SK-N-SH (cell line): ENCODE measurements around the gene RRP8. TPM values are rescaled to one million over a fixed set of nuclear protein-coding genes. Genes with fewer than 3 reads are reported as not detected.

Experiments
- CTCF ChIA-PET: fragments of 300-600, 350-600 bp; formaldehyde crosslinking; extraction: SDS; loops from one replicate; lab custom pipeline; 2021; lab: Yijun Ruan, JAX
- POLR2A ChIA-PET: fragments of 350-600 bp; sonication (Branson Sonifier 250); formaldehyde crosslinking; extraction: SDS; loops from one replicate; lab custom pipeline; 2020; ENCODE audit warnings: antibody characterized with exemption, inconsistent platforms; lab: Yijun Ruan, JAX
- DNase-seq: peaks from one replicate; pipeline ENCODE4 v3.0.0; 2012
- H2AFZ ChIP-seq: fragments of 200-600 bp; sonication (generic); 2 replicates; pipeline ENCODE4 v1.8.1; 2016; ENCODE audit warnings: antibody characterized with exemption, mild to moderate bottlenecking, low read depth
- H3F3A ChIP-seq: fragments of 200-600 bp; sonication (generic); replicated peaks from 2 replicates; pipeline ENCODE3; 2016; ENCODE audit warnings: antibody characterized with exemption, mild to moderate bottlenecking; ENCODE audit not compliant: insufficient read depth
- H3K27ac ChIP-seq, 2 experiments: fragments of 200-500 bp in 1 of 2; fragments of 200-600 bp in 1 of 2; sonication (Bioruptor generic) in 1 of 2; sonication (generic), shearing (Covaris generic) in 1 of 2; 2 replicates each; pipeline versions ENCODE4 v1.5.1 to v1.6.1; 2014 to 2016; ENCODE audit warnings: low read depth in 2 of 2, inconsistent platforms in 1 of 2, low read length in 1 of 2, mild to moderate bottlenecking in 1 of 2, mixed read lengths in 1 of 2
- H3K27me3 ChIP-seq: fragments of 200-600 bp; sonication (generic), shearing (Covaris generic); 2 replicates; pipeline ENCODE4 v1.6.1; 2016; ENCODE audit warnings: mixed run types; ENCODE audit not compliant: insufficient read depth
- H3K36me3 ChIP-seq, 2 experiments: fragments of 200-500 bp in 1 of 2; fragments of 200-600 bp in 1 of 2; sonication (Bioruptor generic) in 1 of 2; sonication (generic) in 1 of 2; replicated peaks in 1 of 2; 2 replicates each; pipeline versions ENCODE3 to v1.5.1; 2014 to 2016; ENCODE audit warnings: low read length in 1 of 2, mild to moderate bottlenecking in 1 of 2; ENCODE audit not compliant: insufficient read depth in 2 of 2, control insufficient read depth in 1 of 2
- H3K4me1 ChIP-seq, 2 experiments: fragments of 200-500 bp in 1 of 2; fragments of 200-600 bp in 1 of 2; sonication (Bioruptor generic) in 1 of 2; sonication (generic), shearing (Covaris generic) in 1 of 2; 2 replicates each; pipeline versions ENCODE4 v1.5.1 to v1.6.1; 2014 to 2016; ENCODE audit warnings: low read depth in 1 of 2, low read length in 1 of 2, mixed run types in 1 of 2; ENCODE audit not compliant: insufficient read depth in 2 of 2, control insufficient read depth in 1 of 2
- H3K4me2 ChIP-seq: fragments of 200-600 bp; sonication (generic), shearing (Covaris generic); 2 replicates; pipeline ENCODE4 v1.6.1; 2017; ENCODE audit warnings: mixed run types
- H3K4me3 ChIP-seq, 2 experiments: fragments of 200-500 bp in 1 of 2; fragments of 200-600 bp in 1 of 2; sonication (Bioruptor generic) in 1 of 2; sonication (generic), shearing (Covaris generic) in 1 of 2; 2 replicates each; pipeline versions ENCODE4 v1.5.1 to v1.8.1; 2014 to 2016; ENCODE audit warnings: low read depth in 2 of 2, inconsistent platforms in 1 of 2, low read length in 1 of 2, mild to moderate bottlenecking in 1 of 2, mixed read lengths in 1 of 2, moderate library complexity in 1 of 2
- H3K79me2 ChIP-seq: fragments of 200-600 bp; sonication (generic); 2 replicates; pipeline ENCODE4 v1.8.1; 2017; ENCODE audit warnings: mild to moderate bottlenecking; ENCODE audit not compliant: insufficient read depth
- H3K9ac ChIP-seq: fragments of 200-600 bp; sonication (generic); 2 replicates; pipeline ENCODE4 v1.6.1; 2017; ENCODE audit warnings: mixed run types
- H3K9me2 ChIP-seq: fragments of 200-600 bp; sonication (generic); 2 replicates; pipeline ENCODE4 v1.6.1; 2017; ENCODE audit warnings: mixed run types
- H3K9me3 ChIP-seq: fragments of 200-600 bp; sonication (generic); 2 replicates; pipeline ENCODE4 v1.6.1; 2017; ENCODE audit warnings: mixed run types, mild to moderate bottlenecking, moderate library complexity
- H4K20me1 ChIP-seq: fragments of 200-600 bp; sonication (generic); 2 replicates; pipeline ENCODE4 v1.6.1; 2017; ENCODE audit warnings: mild to moderate bottlenecking, mixed run types; ENCODE audit not compliant: insufficient read depth
- CHD2 ChIP-seq: fragments of 150-350 bp; IDR thresholded peaks from 2 replicates; pipeline ENCODE4 v1.6.1; 2018; ENCODE audit warnings: low read length; ENCODE audit not compliant: partially characterized antibody
- ELF1 ChIP-seq: IDR thresholded peaks from 2 replicates; pipeline ENCODE4 v1.4.0; 2012
- FOXJ3 ChIP-seq: sonication (generic); formaldehyde crosslinking; IDR thresholded peaks from 2 replicates; pipeline ENCODE4 v1.5.1; 2020; ENCODE audit warnings: mild to moderate bottlenecking, missing genetic modification reagents
- FOXM1 ChIP-seq: IDR thresholded peaks from 2 replicates; pipeline ENCODE4 v1.4.0; 2012; ENCODE audit warnings: low read depth, mild to moderate bottlenecking
- GATA2 ChIP-seq: sonication (generic); formaldehyde crosslinking; IDR thresholded peaks from 2 replicates; pipeline ENCODE4 v1.5.0; 2020; ENCODE audit warnings: mild to moderate bottlenecking, missing genetic modification reagents
- JUND ChIP-seq: IDR thresholded peaks from 2 replicates; pipeline ENCODE4 v1.4.0; 2012
- MXI1 ChIP-seq: IDR thresholded peaks from 2 replicates; pipeline ENCODE4 v1.6.1; 2012; ENCODE audit warnings: mild to moderate bottlenecking, low read depth, low read length, improper control_type of control experiment
- NFIC ChIP-seq: IDR thresholded peaks from 2 replicates; pipeline ENCODE4 v1.4.0; 2012; ENCODE audit warnings: borderline replicate concordance
- POLR2AphosphoS5 ChIP-seq: IDR thresholded peaks from 2 replicates; pipeline ENCODE4 v1.6.1; 2012; ENCODE audit warnings: low read depth, low read length
- RXRA ChIP-seq: IDR thresholded peaks from 2 replicates; pipeline ENCODE4 v1.4.0; 2012; ENCODE audit warnings: low read depth, mild to moderate bottlenecking, borderline replicate concordance
- SIN3A ChIP-seq: IDR thresholded peaks from 2 replicates; pipeline ENCODE4 v1.6.1; 2012; ENCODE audit warnings: low read depth, mild to moderate bottlenecking, low read length, moderate library complexity, borderline replicate concordance
- TAF1 ChIP-seq: IDR thresholded peaks from 2 replicates; pipeline ENCODE4 v1.6.1; 2012; ENCODE audit warnings: low read depth, mild to moderate bottlenecking, low read length, moderate library complexity, borderline replicate concordance
- WGBS: methylation state at CpG from one replicate; pipeline ENCODE4 v1.1.6; 2017; ENCODE audit warnings: low lambda C conversion rate; 5-methylcytosine and 5-hydroxymethylcytosine counted together
- polyA plus RNA-seq, 3 experiments: library from polyadenylated mRNA; depleted of rRNA; stranded (reverse); fragments of >200 nt; gene quantifications; 2 replicates each; pipeline ENCODE4 v1.2.3, GENCODE V29; 2012
- TF ChIP-seq, protein P1 (sequence below): fragments of 150-350 bp; IDR thresholded peaks from 2 replicates; pipeline ENCODE4 v1.6.1; 2016; ENCODE audit warnings: mild to moderate bottlenecking, low read depth, low read length
- TF ChIP-seq, protein P2 (sequence below): IDR thresholded peaks from 2 replicates; pipeline ENCODE4 v1.4.0; 2012; ENCODE audit warnings: low read depth, borderline replicate concordance

RRP8 gene
- polyA plus RNA-seq, 1 of the 3 experiments (the other 2 are of a cell fraction): 7.8 TPM

DNA sequence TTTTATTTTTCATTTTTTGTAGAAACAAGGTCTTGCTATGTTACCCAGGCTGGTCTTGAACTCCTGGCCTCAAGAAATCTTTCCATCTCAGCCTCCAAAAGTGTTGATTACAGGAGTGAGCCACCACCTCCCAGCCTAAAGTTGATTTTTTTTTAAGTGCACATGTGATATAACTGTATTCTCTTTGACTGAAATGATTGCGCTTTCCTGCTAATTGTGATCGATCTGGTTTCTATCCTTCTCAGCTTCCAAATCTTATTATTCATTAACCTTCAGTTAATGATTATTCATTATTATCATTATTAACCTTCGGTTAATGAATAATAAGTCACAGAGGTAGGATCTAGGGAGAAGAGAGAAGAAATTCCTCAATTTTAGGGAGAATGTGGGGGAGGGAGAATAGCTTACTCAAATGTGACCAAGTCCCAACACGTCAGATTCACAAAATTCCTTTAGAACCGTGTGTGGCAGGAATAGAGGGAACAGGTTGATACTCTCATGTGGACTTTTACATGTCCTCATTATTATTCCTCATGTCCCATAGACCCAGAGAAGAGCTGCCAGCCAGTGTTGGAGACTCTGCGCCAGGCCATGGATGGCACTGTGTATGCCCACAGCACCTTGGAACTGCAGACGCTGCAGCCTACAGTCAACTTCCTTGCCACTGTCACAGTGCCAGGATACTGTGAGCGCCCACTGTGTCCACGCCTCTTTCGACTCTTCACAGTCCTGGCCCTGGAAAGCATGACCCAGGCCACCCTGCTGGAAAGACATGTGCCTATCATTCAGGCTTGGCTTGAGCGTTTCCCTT is 47.1 kb downstream of the RRP8 start (continued):
- TF ChIP-seq SIN3A (no peak), MXI1 (no peak), JUND (no peak), TAF1 (no peak)
- TF ChIP-seq, protein P1, sequence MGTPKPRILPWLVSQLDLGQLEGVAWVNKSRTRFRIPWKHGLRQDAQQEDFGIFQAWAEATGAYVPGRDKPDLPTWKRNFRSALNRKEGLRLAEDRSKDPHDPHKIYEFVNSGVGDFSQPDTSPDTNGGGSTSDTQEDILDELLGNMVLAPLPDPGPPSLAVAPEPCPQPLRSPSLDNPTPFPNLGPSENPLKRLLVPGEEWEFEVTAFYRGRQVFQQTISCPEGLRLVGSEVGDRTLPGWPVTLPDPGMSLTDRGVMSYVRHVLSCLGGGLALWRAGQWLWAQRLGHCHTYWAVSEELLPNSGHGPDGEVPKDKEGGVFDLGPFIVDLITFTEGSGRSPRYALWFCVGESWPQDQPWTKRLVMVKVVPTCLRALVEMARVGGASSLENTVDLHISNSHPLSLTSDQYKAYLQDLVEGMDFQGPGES: no peak

DNA sequence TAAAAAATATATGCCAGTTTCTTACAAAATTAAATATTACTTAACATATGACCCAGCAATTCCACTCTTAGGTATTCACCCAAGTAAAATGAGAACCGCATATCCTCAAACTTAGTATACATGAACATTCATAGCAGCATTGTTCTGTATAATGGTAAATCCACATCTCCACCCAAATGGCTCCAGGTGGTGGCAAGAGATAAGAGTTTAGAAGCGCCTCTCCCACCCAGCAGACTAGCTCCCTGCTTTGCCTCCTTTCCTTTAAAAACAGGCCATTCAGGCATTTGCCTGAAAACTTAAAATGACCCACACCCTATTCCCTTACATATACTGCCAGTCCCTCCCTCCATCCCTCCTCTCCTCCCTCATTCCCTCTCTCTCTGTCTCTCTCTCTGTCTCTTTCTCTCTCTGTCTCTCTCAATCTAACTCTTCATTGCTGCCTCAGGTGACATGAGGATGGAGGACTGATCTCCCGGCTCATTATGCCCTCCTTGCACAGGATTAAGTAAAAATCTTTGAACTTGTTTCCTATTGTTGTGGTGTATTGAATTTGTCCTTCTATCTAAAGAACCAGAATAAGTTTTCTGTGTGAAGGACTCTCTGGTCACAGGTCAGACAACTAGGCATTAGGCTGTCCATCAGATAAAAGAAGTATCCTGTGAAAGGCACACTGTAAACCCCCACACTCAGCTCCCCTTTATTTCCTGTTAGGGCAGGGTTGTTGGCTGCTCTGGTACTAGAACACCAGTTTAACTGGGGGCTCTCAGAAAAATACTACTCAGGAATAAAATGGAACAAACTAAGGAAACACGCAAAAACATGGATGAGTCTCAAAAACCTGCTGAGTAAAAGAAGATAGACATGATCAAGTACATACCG is 48.3 kb downstream of the RRP8 start:
- TF ChIP-seq CHD2: no peak
- no peak for TF ChIP-seq GATA2 (CRISPR knock-in tag)
- TF ChIP-seq, protein P2, sequence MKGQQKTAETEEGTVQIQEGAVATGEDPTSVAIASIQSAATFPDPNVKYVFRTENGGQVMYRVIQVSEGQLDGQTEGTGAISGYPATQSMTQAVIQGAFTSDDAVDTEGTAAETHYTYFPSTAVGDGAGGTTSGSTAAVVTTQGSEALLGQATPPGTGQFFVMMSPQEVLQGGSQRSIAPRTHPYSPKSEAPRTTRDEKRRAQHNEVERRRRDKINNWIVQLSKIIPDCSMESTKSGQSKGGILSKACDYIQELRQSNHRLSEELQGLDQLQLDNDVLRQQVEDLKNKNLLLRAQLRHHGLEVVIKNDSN: no peak
- no peak for TF ChIP-seq JUND
- no peak for TF ChIP-seq RXRA
- no peak for TF ChIP-seq MXI1
- TF ChIP-seq POLR2AphosphoS5: no peak
- TF ChIP-seq FOXJ3 (CRISPR knock-in tag): no peak
- TF ChIP-seq NFIC: no peak
- TF ChIP-seq FOXM1: no peak
- no peak for TF ChIP-seq ELF1
- WGBS: 92% methylated on average over 5 of the region's 5 CpGs
- Histone ChIP-seq H3K27ac (no peak overlapping the region), H3K4me3 (no peak overlapping the region), H3K9me2 (no peaks in the 10 kb centered on the region), H3K36me3 (no peaks in the 10 kb centered on the region), H3K9ac (no peak overlapping the region), H3F3A (no peaks in the 10 kb centered on the region), H3K4me2 (no peak overlapping the region), H4K20me1 (no peaks in the 10 kb centered on the region), H3K4me1 (no peaks in the 10 kb centered on the region), H3K79me2 (no peaks in the 10 kb centered on the region), H3K9me3 (no peaks in the 10 kb centered on the region), H3K27me3 (no peaks in the 10 kb centered on the region), H2AFZ (no peak overlapping the region)
- ChIA-PET CTCF (interaction anchor here (2.1 kb wide), 1 partner anchor 24 kb away, joined by 6 read pairs; no protein-coding TSS in a partner anchor), POLR2A (no interaction called here)
- DNase-seq: no peak
